SK-N-MC (cell line): Measurements from ENCODE around the gene C3orf18.

Experiments used
- EZH2 ChIP-seq: fragments of 200-600 bp; sonication (generic); IDR thresholded peaks from one replicate; pipeline ENCODE4 v1.6.1; 2017; ENCODE audit warnings: antibody characterized with exemption
- POLR2AphosphoS5 ChIP-seq: IDR thresholded peaks from 2 replicates; pipeline ENCODE4 v1.6.1; 2012; ENCODE audit warnings: mild to moderate bottlenecking, low read depth, low read length, borderline replicate concordance

GRCh38 chr3:50602595-50603191, 35.1 kb upstream of the C3orf18 start:
- TF ChIP-seq EZH2 (no peak), POLR2AphosphoS5 (no peak)
